Parathyroid adenoma (tissue), 2 donors: Measurements from ENCODE around the gene DMD.

Experiments
- H2AFZ ChIP-seq: fragments of 300-600 bp; sonication (generic); one replicate; pipeline ENCODE4 v1.7.0; 2017; ENCODE audit warnings: antibody characterized with exemption, mild to moderate bottlenecking
- H3K27ac ChIP-seq: fragments of 300-600 bp; sonication (generic); one replicate; pipeline ENCODE4 v1.7.0; 2017
- H3K27me3 ChIP-seq: fragments of 300-600 bp; sonication (generic); one replicate; pipeline ENCODE4 v1.7.0; 2017; ENCODE audit warnings: low read length; ENCODE audit not compliant: control insufficient read depth, insufficient read depth
- H3K36me3 ChIP-seq: fragments of 300-600 bp; sonication (generic); one replicate; pipeline ENCODE4 v1.7.0; 2017; ENCODE audit warnings: low read length; ENCODE audit not compliant: control insufficient read depth, insufficient read depth
- H3K4me1 ChIP-seq: fragments of 300-600 bp; sonication (generic); one replicate; pipeline ENCODE4 v1.7.0; 2017; ENCODE audit warnings: control low read depth
- H3K4me2 ChIP-seq: fragments of 300-600 bp; sonication (generic); one replicate; pipeline ENCODE4 v1.7.0; 2017; ENCODE audit warnings: low read length
- H3K4me3 ChIP-seq: fragments of 300-600 bp; sonication (generic); one replicate; pipeline ENCODE4 v1.7.0; 2017; ENCODE audit warnings: low read depth, low read length
- H3K79me2 ChIP-seq: fragments of 300-600 bp; sonication (generic); one replicate; pipeline ENCODE4 v1.7.0; 2017; ENCODE audit warnings: control low read depth
- H3K9ac ChIP-seq: fragments of 300-600 bp; sonication (generic); one replicate; pipeline ENCODE4 v1.7.0; 2017; ENCODE audit warnings: mild to moderate bottlenecking
- H3K9me3 ChIP-seq: fragments of 300-600 bp; sonication (generic); one replicate; pipeline ENCODE4 v1.7.0; 2017; ENCODE audit warnings: low read length; ENCODE audit not compliant: control insufficient read depth
- CTCF ChIP-seq: fragments of 300-600 bp; sonication (generic); IDR thresholded peaks from one replicate; pipeline ENCODE4 v1.7.0; 2017; ENCODE audit warnings: antibody characterized with exemption, mild to moderate bottlenecking
- donor health status: primary hyperparathyroidism.

Gene DMD

GRCh38 chrX:31837445-31838049, 1373.8 kb downstream of the DMD start:
- no peak for TF ChIP-seq CTCF
- no peaks in the 10 kb centered on the region for H3K9me3 ChIP-seq
- H3K9ac ChIP-seq, result no peak overlapping the region

DNA sequence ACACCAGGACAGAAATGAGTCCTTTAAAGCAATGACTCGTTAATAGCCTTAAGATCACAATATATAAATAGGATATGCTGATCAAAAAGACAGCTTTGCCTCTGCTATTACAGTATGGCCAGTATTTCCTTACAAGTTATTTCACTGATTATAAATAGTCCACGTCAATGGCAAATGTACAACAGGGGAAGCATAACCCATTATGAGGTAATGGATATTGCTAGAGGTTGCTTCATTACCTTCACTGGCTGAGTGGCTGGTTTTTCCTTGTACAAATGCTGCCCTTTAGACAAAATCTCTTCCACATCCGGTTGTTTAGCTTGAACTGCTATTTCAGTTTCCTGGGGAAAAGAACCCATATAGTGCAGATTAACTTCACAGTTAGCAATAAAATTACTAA, 1374.9 kb downstream of the DMD start:
- no peak overlapping the region for H3K4me2 ChIP-seq
- no peaks in the 10 kb centered on the region for H3K4me1 ChIP-seq
- H3K27ac ChIP-seq, result no peak overlapping the region

More at GRCh38 chrX:31837445-31838049, 1373.8 kb downstream of the DMD start:
- no peak overlapping the region for H3K4me3 ChIP-seq
- no peaks in the 10 kb centered on the region for H3K36me3 ChIP-seq
- no peaks in the 10 kb centered on the region for H3K27me3 ChIP-seq
- H3K4me2 ChIP-seq, result no peak overlapping the region
- no peak overlapping the region for H2AFZ ChIP-seq
- no peaks in the 10 kb centered on the region for H3K79me2 ChIP-seq
- H3K4me1 ChIP-seq, result no peaks in the 10 kb centered on the region
- H3K27ac ChIP-seq, result no peak overlapping the region

DNA sequence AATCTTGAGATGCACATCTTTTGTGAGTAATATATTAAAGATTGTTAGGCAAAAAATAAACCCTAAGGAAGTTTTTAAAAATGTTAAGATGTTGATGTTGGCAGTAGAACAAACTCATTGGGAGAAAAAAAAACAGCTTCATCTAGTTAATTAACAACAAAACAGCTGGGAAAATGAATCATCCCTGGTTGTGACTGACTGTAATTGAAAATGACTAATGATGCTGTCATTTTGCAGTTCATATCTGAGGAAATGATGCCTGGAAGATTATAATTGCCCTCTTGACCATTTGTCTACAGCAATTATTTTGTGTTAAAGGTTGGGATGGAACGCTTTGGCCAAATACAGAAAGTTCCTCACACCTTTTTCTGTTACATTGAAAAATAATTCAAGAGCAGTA, 1379.1 kb downstream of the DMD start:
- H2AFZ ChIP-seq, result no peak overlapping the region
- H3K4me3 ChIP-seq, result no peak overlapping the region
- no peaks in the 10 kb centered on the region for H3K79me2 ChIP-seq
- H3K27ac ChIP-seq, result no peak overlapping the region
- H3K9me3 ChIP-seq, result no peaks in the 10 kb centered on the region
- H3K36me3 ChIP-seq, result no peaks in the 10 kb centered on the region
- no peak for TF ChIP-seq CTCF
- no peak overlapping the region for H3K4me2 ChIP-seq
- no peak overlapping the region for H3K9ac ChIP-seq
- H3K4me1 ChIP-seq, result no peaks in the 10 kb centered on the region
- no peaks in the 10 kb centered on the region for H3K27me3 ChIP-seq

More for the DNA sequence above, 1374.9 kb downstream of the DMD start:
- Histone ChIP-seq H3K79me2 (no peaks in the 10 kb centered on the region), H3K27me3 (no peaks in the 10 kb centered on the region), H3K36me3 (no peaks in the 10 kb centered on the region), H2AFZ (no peak overlapping the region), H3K9me3 (no peaks in the 10 kb centered on the region), H3K9ac (no peak overlapping the region), H3K4me3 (no peak overlapping the region)
- TF ChIP-seq CTCF, result no peak

GRCh38 chrX:31820430-31821210, 1390.7 kb downstream of the DMD start:
- H3K4me2 ChIP-seq, result no peak overlapping the region
- no peak overlapping the region for H3K4me3 ChIP-seq
- no peak overlapping the region for H3K9ac ChIP-seq
- no peak for TF ChIP-seq CTCF
- H3K79me2 ChIP-seq, result no peaks in the 10 kb centered on the region
- no peaks in the 10 kb centered on the region for H3K27me3 ChIP-seq
- H3K27ac ChIP-seq, result no peak overlapping the region
- H2AFZ ChIP-seq, result no peak overlapping the region
- H3K4me1 ChIP-seq, result no peaks in the 10 kb centered on the region
- no peaks in the 10 kb centered on the region for H3K36me3 ChIP-seq
- no peaks in the 10 kb centered on the region for H3K9me3 ChIP-seq
